ENCODE data around the gene FSTL1.

FSTL1 gene

DNA sequence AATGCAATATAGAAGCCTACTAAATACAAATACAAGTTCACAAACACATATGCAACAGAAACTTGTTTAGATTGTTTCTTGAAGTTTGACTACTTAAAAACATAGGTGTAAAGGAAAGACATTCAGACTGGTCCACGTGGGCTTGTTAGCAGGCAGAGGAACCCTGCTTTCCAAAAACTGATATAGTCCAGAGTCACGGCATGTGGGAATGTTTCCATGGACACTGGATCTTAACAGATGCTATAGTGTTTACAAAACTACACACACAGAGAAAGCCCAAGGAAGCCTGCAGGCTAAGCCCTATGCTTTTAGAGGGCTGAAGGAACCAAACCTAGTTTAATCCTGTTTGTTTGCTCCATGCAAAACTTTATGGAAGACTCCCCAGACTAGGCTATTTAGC lies 56.4 kb downstream of the FSTL1 start (continued):
- TF ChIP-seq, protein P1, sequence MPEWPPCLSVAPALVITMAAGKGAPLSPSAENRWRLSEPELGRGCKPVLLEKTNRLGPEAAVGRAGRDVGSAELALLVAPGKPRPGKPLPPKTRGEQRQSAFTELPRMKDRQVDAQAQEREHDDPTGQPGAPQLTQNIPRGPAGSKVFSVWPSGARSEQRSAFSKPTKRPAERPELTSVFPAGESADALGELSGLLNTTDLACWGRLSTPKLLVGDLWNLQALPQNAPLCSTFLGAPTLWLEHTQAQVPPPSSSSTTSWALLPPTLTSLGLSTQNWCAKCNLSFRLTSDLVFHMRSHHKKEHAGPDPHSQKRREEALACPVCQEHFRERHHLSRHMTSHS (tag by site-specific recombination; IDR thresholded peaks at IDR 0.05): no peak
- TF ChIP-seq, protein P2, sequence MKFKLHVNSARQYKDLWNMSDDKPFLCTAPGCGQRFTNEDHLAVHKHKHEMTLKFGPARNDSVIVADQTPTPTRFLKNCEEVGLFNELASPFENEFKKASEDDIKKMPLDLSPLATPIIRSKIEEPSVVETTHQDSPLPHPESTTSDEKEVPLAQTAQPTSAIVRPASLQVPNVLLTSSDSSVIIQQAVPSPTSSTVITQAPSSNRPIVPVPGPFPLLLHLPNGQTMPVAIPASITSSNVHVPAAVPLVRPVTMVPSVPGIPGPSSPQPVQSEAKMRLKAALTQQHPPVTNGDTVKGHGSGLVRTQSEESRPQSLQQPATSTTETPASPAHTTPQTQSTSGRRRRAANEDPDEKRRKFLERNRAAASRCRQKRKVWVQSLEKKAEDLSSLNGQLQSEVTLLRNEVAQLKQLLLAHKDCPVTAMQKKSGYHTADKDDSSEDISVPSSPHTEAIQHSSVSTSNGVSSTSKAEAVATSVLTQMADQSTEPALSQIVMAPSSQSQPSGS (tag by site-specific recombination; IDR thresholded peaks at IDR 0.05; ENCODE audit: low read depth): no peak
- TF ChIP-seq ZNF10 (tag by site-specific recombination; IDR thresholded peaks at IDR 0.05) (no peak), ZNF175 (tag by site-specific recombination; IDR thresholded peaks at IDR 0.05) (no peak), ZNF530 (tag by site-specific recombination; IDR thresholded peaks at IDR 0.05; ENCODE audit: low read depth) (no peak), KLF16 (tag by site-specific recombination; IDR thresholded peaks at IDR 0.05) (no peak), ZFP3 (tag by site-specific recombination; IDR thresholded peaks at IDR 0.05; ENCODE audit: low read depth) (no peak), ZNF48 (tag by site-specific recombination; IDR thresholded peaks at IDR 0.05) (no peak)
- TF ChIP-seq, protein P3, sequence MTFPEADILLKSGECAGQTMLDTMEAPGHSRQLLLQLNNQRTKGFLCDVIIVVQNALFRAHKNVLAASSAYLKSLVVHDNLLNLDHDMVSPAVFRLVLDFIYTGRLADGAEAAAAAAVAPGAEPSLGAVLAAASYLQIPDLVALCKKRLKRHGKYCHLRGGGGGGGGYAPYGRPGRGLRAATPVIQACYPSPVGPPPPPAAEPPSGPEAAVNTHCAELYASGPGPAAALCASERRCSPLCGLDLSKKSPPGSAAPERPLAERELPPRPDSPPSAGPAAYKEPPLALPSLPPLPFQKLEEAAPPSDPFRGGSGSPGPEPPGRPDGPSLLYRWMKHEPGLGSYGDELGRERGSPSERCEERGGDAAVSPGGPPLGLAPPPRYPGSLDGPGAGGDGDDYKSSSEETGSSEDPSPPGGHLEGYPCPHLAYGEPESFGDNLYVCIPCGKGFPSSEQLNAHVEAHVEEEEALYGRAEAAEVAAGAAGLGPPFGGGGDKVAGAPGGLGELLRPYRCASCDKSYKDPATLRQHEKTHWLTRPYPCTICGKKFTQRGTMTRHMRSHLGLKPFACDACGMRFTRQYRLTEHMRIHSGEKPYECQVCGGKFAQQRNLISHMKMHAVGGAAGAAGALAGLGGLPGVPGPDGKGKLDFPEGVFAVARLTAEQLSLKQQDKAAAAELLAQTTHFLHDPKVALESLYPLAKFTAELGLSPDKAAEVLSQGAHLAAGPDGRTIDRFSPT (tag by site-specific recombination; IDR thresholded peaks at IDR 0.05): no peak
- TF ChIP-seq, protein P4, sequence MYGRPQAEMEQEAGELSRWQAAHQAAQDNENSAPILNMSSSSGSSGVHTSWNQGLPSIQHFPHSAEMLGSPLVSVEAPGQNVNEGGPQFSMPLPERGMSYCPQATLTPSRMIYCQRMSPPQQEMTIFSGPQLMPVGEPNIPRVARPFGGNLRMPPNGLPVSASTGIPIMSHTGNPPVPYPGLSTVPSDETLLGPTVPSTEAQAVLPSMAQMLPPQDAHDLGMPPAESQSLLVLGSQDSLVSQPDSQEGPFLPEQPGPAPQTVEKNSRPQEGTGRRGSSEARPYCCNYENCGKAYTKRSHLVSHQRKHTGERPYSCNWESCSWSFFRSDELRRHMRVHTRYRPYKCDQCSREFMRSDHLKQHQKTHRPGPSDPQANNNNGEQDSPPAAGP (tag by site-specific recombination; IDR thresholded peaks at IDR 0.05): no peak

DNA sequence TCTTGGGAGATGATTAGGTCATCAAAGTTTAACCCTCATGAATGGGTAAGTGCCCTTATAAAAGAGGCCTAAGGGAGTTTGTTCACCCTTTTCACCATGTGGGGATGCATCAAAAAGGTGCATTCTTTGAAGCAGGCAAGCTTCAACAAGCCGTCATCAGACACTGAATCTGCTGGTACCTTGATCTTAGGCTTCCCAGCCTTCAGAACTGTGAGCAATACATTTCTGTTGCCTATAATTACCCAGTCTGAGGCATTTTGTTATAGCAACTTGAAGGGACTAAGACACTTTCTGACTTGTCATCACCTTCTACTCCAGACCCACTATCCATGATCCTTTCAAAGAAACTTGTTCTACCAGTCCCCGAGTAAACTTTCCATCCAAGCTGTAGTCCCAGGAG lies 57.0 kb downstream of the FSTL1 start:
- TF ChIP-seq, protein P5, sequence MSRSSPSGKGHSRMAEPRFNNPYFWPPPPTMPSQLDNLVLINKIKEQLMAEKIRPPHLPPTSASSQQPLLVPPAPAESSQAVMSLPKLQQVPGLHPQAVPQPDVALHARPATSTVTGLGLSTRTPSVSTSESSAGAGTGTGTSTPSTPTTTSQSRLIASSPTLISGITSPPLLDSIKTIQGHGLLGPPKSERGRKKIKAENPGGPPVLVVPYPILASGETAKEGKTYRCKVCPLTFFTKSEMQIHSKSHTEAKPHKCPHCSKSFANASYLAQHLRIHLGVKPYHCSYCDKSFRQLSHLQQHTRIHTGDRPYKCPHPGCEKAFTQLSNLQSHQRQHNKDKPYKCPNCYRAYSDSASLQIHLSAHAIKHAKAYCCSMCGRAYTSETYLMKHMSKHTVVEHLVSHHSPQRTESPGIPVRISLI (tag by site-specific recombination; IDR thresholded peaks at IDR 0.05): no peak
- TF ChIP-seq BCL11A (tag by site-specific recombination; IDR thresholded peaks at IDR 0.05; ENCODE audit: low read depth) (no peak), ZNF560 (tag by site-specific recombination; IDR thresholded peaks at IDR 0.05; ENCODE audit: borderline replicate concordance) (no peak), ZNF112 (tag by site-specific recombination; IDR thresholded peaks at IDR 0.05) (no peak), ZNF426 (tag by site-specific recombination; IDR thresholded peaks at IDR 0.05) (no peak)
- TF ChIP-seq, protein P6, sequence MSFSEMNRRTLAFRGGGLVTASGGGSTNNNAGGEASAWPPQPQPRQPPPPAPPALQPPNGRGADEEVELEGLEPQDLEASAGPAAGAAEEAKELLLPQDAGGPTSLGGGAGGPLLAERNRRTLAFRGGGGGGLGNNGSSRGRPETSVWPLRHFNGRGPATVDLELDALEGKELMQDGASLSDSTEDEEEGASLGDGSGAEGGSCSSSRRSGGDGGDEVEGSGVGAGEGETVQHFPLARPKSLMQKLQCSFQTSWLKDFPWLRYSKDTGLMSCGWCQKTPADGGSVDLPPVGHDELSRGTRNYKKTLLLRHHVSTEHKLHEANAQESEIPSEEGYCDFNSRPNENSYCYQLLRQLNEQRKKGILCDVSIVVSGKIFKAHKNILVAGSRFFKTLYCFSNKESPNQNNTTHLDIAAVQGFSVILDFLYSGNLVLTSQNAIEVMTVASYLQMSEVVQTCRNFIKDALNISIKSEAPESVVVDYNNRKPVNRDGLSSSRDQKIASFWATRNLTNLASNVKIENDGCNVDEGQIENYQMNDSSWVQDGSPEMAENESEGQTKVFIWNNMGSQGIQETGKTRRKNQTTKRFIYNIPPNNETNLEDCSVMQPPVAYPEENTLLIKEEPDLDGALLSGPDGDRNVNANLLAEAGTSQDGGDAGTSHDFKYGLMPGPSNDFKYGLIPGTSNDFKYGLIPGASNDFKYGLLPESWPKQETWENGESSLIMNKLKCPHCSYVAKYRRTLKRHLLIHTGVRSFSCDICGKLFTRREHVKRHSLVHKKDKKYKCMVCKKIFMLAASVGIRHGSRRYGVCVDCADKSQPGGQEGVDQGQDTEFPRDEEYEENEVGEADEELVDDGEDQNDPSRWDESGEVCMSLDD (tag by site-specific recombination; IDR thresholded peaks at IDR 0.05): no peak

More for the DNA sequence above, 57.0 kb downstream of the FSTL1 start:
- peaks cover 7 to 51% of the 10 kb centered on the region in 2 experiments; a peak in 1 of 3 replicates for H3K36me3 ChIP-seq (ENCODE audit: control insufficient read depth in 2 of 2, insufficient read depth in 1 of 2, low read length in 2 of 2)
- ChIA-PET POLR2A (no interaction called here), CTCF (no interaction called here)
- H3K4me1 ChIP-seq (ENCODE audit: control insufficient read depth, insufficient read depth, low read length): no peaks in the 10 kb centered on the region
- no peaks in the 10 kb centered on the region for H3K9me3 ChIP-seq (ENCODE audit: control insufficient read depth, insufficient read depth, low read depth, low read length)
- H3K4me3 ChIP-seq (ENCODE audit: low read depth, low read length): no peak overlapping the region
- H3K27ac ChIP-seq (ENCODE audit: extremely low read depth, low read depth, low read length): no peak overlapping the region
